Stimulated activated CD4-positive, alpha-beta T cell treated with anti-CD3 and anti-CD28 coated beads, Interleukin-12 subunit alpha, Interleukin-12 subunit beta, amount 100 ng/mL, for 4 hours (primary cell): Measurements from ENCODE around the gene FEM1C.
"Not testable (repeated sequence)": the region's sequence is repeated elsewhere in the genome, so short reads cannot be mapped to it uniquely, and the experiment has no call there.

Experiments used
- DNase-seq: peaks from one replicate; pipeline ENCODE4 v3.0.0-alpha.2; 2020

Gene FEM1C

DNA sequence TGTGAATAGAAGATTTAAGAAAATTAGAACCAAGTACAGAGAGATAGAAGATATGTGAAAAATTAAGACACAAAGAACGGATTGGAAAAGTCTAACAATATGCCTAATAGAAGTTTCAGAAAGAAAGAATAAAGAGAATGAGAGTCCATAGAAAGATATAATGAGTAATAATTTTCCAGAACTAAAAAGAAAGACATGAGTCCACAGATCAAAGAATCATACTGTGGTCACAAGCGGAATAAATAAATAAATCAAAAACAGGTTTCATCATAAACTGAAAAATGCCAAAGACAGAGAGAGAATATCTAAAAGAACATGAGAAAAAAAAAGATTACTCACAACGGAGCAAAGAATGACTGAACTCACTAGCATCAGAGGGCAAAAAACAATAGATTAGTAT is 32.9 kb downstream of the FEM1C start:
- no peak for DNase-seq

DNA sequence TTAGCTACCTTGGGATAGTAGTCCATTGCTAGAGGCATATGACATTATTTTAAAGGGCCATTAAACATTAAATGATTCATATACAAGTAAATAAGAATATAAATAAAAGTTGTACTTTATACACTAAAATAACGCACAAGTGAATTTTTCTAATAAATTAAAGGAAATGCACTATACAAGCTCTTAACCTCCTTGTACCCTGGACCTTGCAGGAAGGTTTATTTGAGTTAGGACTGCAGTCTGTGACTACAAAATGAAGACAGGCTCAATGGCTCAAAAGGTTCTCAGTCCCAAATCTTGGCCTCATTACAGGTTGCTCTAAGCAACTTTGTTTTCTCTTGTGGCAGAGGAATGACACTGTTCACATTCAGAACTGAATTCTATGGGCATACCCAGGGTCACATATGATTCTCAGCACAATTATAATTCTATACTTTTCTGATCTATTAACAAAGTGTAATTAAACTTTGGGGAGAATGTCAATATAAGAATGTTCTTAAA is 34.4 kb downstream of the FEM1C start:
- no peak for DNase-seq

GRCh38 chr5:115509547-115509946 is 35.0 kb downstream of the FEM1C start:
- no peak for DNase-seq

- DNase-seq: no peak
Observed at GRCh38 chr5:115507681-115508080, 36.9 kb downstream of the FEM1C start.

- no peak for DNase-seq
Observed at GRCh38 chr5:115503420-115503819, 41.2 kb downstream of the FEM1C start.

DNA sequence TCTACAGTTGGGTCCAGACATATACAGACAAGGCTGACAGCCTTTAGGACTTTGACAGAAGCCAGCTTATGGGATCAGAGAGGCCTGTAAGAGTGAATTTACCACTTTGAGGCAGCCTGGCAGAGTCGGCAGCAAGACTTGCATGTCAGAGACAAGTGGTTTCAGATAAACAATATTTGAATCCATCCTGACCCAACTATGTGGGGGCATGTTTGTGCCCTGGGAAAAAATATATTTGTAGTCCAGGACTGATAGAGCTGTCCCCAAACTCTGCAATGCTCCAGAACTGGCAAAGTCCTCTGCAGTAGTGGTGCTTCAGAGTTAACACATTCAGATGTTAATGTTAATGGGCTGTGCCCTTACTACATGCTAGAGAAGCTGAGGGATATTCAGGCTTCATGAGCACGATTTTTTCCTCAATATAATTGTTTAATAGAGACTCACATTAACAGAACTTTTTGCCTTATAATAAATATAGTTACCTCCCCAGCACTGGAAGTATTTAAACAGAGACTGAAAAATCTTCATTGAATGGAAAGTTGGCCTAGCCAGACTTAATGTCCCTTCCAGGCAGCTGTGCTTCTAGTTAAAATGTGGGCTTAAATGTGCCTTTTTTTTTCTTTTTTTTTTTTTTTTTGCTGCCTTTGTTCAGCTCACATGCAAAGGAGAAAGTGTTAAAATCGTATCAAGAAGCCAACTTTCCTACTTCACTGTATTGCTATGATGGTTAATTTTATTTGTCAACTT is 42.9 kb downstream of the FEM1C start:
- DNase-seq: no peak

DNA sequence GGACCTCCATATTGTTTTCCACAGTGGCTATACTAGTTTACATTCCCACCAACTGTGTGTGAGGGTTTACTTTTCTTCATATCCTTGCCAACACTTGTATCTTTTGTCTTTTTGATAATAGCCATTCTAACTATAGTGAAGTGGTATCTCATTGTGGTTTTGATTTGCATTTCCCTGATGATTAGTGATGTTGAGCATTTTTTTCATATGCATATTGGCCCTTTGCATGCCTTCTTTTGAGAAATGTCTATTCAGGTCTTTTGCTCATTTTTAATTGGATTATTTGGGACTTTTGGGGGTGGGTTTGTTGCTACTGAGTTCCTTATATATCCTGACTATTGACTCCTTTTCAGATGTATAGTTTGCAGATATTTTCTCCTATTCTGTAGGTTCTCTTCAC is 44.4 kb downstream of the FEM1C start:
- DNase-seq: no peak

- no peak for DNase-seq
Observed at GRCh38 chr5:115496936-115497576, 47.5 kb downstream of the FEM1C start.

DNA sequence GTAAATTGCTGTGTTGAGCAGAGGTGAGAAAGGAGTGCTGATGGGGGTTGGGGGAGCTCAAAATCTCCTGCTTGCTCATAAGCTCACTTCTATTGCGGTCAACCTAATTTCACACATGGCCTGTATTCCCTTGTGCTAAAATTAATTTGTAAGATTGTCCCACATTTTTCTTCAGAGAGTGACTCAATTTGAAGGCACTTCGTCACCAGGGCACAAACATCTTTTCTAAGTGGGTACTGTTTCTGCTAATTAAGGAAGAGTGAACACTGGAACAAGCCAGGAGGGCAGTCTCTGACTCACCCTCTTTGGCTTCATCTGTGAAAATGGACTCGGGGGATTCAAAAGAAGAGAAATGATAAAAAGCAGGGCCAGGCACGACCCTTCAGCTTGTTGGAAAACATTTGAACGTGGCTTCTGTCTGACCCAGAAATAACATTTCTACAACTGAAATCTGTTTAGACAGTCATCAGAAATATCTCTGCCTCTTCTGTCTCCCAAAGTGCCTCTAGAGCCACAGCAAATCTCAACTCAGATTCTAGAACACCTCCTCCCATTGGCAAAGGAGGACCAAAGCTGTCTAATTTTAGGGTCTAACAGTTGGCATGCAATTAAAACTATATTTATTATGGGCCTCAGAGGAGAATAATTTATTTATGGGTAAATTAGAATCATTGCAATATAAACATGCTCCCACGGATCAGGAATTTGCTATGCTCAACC is 49.8 kb downstream of the FEM1C start:
- DNase-seq: no peak

GRCh38 chr5:115490596-115490995 is 54.0 kb downstream of the FEM1C start:
- DNase-seq: no peak

GRCh38 chr5:115489733-115490132 is 54.8 kb downstream of the FEM1C start:
- DNase-seq: no peak

DNA sequence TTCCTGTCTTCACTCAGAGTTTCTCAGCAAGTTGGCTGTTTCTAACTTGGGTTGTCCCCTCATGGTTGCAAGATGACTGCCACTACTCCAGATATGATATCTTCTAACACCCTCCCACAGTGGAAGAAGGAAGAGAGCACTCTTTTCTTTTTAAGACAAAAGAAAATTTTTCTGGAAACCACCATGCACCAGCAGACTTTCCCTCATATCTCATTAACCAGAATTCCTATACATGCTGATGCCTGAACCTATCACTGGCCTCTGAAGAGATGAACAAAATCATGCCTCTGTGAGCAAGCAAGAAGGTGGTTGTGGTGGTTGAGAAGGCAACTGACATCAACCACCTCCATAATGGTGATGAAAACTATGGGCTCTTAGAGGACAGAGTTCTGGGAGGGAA is 56.8 kb downstream of the FEM1C start:
- DNase-seq: no peak

DNA sequence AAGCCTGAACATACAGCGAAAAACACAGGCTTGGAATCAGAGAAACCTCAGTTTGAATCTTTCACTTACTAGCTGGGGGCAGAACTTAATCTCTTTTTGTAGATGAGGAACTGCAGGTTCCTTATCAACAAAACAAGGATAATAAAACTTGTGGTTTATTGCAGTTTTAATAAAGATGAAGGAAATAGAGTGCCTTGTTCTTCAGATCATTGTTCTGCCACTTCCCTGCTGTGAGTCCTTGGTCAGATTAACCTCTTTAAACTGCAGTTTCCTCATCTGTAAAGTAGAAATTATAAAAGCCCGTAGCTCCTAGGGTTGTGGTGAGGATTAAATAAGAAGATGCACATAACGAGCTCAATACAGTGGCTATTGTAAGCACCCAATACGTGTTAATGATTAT is 57.4 kb downstream of the FEM1C start:
- no peak for DNase-seq

- DNase-seq: no peak
Observed at GRCh38 chr5:115486728-115487127, 57.8 kb downstream of the FEM1C start.

DNA sequence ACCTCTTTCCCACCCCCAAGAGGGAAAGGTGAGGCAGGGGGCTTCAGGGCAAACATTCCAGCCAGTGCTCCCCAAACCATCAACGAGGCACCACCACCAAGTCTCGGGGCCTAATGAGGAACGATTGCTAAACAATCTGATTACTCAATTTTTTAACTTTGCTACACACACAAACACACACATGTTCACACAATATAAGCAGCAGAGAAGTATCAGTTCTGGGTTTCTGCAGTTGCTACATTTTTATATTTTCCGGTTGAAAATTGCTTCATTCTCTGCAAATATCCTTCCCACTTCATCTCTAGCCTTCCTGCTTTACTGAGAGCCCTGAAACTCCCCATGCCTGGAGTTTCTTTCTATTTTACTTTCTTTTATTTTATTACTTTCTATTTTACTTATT is 60.2 kb downstream of the FEM1C start:
- DNase-seq: no peak

- DNase-seq: no peak
Observed at GRCh38 chr5:115480900-115481299, 63.7 kb downstream of the FEM1C start.

DNA sequence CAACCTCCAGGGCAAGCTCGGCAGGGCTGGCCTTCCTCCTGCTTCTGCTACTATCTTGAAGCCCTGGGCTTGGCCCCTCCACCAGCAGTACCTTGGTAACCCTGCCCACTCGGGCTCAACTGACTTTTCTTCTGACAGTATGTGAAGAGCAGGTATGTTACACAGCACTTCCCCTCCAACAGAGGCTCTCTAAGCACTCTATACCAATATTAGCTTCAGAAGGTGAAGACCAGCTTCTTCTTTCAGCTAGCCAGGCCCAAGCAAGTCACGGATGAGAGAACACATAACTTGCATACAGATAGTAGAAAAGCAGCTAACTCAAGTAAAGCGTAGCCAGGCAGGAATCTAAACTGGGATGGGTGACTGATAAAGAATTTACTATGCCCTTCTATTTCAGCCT is 64.3 kb downstream of the FEM1C start:
- no peak for DNase-seq

GRCh38 chr5:115479166-115479873 is 65.3 kb downstream of the FEM1C start:
- DNase-seq: not testable (repeated sequence)

DNA sequence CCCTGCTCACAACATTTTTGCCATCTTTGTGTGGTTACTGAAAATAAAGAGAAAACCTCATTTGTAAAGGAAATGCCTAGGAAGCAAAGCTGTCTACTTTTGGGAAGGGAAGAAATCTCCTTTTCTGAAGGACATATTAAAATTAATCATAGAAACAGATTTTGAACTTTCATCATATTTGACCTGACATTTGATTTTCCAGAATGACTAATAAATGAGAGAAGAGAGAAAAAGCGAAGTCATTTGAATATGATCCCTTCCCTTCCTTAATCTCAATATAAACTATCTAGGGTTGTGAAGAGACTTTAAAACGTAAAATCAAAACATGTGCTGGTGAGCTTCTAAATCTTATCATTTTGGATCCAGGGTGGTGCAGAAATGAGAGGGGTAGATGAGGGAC is 66.3 kb downstream of the FEM1C start:
- DNase-seq: no peak

DNA sequence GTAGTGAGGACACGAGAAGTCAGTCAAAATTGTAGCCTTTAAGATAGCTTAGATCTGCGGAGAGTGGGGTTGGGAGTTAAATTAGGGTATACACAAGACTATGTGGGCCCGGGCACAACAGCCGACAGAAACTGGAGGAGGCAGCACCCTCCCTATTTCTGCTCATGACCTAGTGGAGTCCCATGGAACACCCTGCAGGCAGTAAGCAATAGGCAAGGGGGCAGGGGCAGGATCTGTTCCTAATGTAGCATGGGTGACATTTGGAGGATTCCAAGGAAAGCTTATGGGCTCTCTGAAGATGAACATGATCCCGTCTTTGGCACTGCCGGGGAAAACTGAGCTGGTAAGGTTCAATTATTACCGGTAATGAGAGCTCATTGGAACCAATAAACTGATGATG is 67.0 kb downstream of the FEM1C start:
- DNase-seq: no peak

DNA sequence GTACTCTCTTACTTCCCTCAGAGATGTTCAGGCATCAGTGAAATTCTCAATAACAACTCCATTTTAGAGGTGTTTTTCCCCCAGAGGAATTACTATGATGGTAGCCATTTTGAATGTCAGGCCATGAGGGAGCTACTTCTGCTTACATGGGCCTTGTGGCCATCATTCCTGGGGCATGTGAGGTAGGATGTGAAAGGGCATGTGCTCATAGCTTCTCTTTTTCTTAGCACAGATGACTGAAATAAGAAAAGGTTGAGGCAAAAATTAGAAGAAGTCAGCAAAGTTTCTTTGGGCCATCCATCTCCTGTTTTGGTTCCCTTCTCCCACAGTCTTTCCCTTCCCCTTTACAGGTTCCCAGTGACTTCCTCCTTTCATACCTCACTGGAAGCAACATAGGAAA is 68.8 kb downstream of the FEM1C start:
- DNase-seq: no peak

- DNase-seq: no peak
Observed at GRCh38 chr5:115472271-115473025, 72.1 kb downstream of the FEM1C start.
